CD14-positive monocyte (primary cell): ENCODE results near the gene MON2. TPM values are rescaled to one million over a fixed set of nuclear protein-coding genes. Genes with fewer than 3 reads are reported as not detected.
A peak's percentile ranks its signal among the peaks of the same experiment; 100 is the strongest.

Experiments
- DNase-seq, 3 donors: peaks; one replicate each; pipeline ENCODE4 v3.0.0-alpha.2; 2011 to 2022
- H2AFZ ChIP-seq: 2 replicates; pipeline ENCODE4 v1.6.0; 2012; ENCODE audit warnings: mild to moderate bottlenecking, low read depth, low read length, inconsistent platforms; ENCODE audit not compliant: insufficient read depth, poor library complexity, severe bottlenecking
- H3K27ac ChIP-seq, 2 donors: 1 replicate in 1 of 2; 2 replicates in 1 of 2; pipeline ENCODE4 v1.5.1; 2012 to 2013; ENCODE audit warnings: low read length in 2 of 2, control low read depth in 1 of 2, inconsistent platforms in 1 of 2, low read depth in 1 of 2, mild to moderate bottlenecking in 1 of 2
- H3K27me3 ChIP-seq, 2 donors: one replicate each; pipeline versions ENCODE4 v1.6.0 to v1.6.1; 2011 to 2013; ENCODE audit warnings: low read length in 2 of 2; ENCODE audit not compliant: control insufficient read depth in 2 of 2, insufficient read depth in 2 of 2
- H3K36me3 ChIP-seq, 2 donors: replicated peaks in 1 of 2; 1 replicate in 1 of 2; 2 replicates in 1 of 2; pipeline versions ENCODE4 v1.5.1 to v1.6.1; 2012 to 2013; ENCODE audit warnings: low read length in 2 of 2, control low read depth in 1 of 2, inconsistent platforms in 1 of 2, mild to moderate bottlenecking in 1 of 2; ENCODE audit not compliant: insufficient read depth in 2 of 2, control insufficient read depth in 1 of 2
- H3K4me1 ChIP-seq, 2 donors: 1 replicate in 1 of 2; 2 replicates in 1 of 2; pipeline versions ENCODE4 v1.5.1 to v1.6.1; 2012 to 2013; ENCODE audit warnings: low read length in 2 of 2, control low read depth in 1 of 2, inconsistent platforms in 1 of 2, mild to moderate bottlenecking in 1 of 2, moderate library complexity in 1 of 2; ENCODE audit not compliant: insufficient read depth in 2 of 2, control insufficient read depth in 1 of 2
- H3K4me2 ChIP-seq: replicated peaks from 2 replicates; pipeline ENCODE3; 2012; ENCODE audit warnings: low read length, moderate library complexity, mild to moderate bottlenecking; ENCODE audit not compliant: poor library complexity, severe bottlenecking; ENCODE audit errors: extremely low read depth
- H3K4me3 ChIP-seq, 3 experiments: fragments of 200-600 bp in 1 of 3; sonication (generic) in 1 of 3; replicated peaks in 1 of 3; 1 replicate in 2 of 3; 2 replicates in 1 of 3; pipeline ENCODE4 v1.5.1; 2011 to 2013; ENCODE audit warnings: low read length in 3 of 3, mild to moderate bottlenecking in 3 of 3, control low read depth in 2 of 3, low read depth in 2 of 3, inconsistent platforms in 1 of 3, moderate library complexity in 1 of 3
- H3K79me2 ChIP-seq: 2 replicates; pipeline ENCODE4 v1.6.0; 2012; ENCODE audit warnings: mild to moderate bottlenecking, control low read depth, inconsistent platforms, low read length, moderate library complexity; ENCODE audit not compliant: insufficient read depth
- H3K9ac ChIP-seq: 2 replicates; pipeline ENCODE4 v1.6.0; 2017; ENCODE audit warnings: low read length, mild to moderate bottlenecking; ENCODE audit not compliant: insufficient read depth, poor library complexity, severe bottlenecking
- H3K9me3 ChIP-seq, 2 donors: replicated peaks in 1 of 2; 1 replicate in 1 of 2; 2 replicates in 1 of 2; pipeline versions ENCODE4 v1.5.1 to v1.6.1; 2012 to 2013; ENCODE audit warnings: low read length in 2 of 2, control low read depth in 1 of 2; ENCODE audit not compliant: control insufficient read depth in 1 of 2, insufficient read depth in 1 of 2
- H4K20me1 ChIP-seq: 2 replicates; pipeline ENCODE4 v1.6.0; 2012; ENCODE audit warnings: mild to moderate bottlenecking, low read length, control low read depth, moderate library complexity; ENCODE audit not compliant: insufficient read depth
- H3K27ac Mint-ChIP-seq, 7 donors: one replicate each; pipeline ENCODE4 v1.8.0; 2020; ENCODE audit warnings: mild to moderate bottlenecking in 7 of 7, mixed read lengths in 7 of 7, moderate library complexity in 6 of 7, inconsistent platforms in 2 of 7
- H3K27me3 Mint-ChIP-seq, 3 donors: one replicate each; pipeline ENCODE4 v1.8.0; 2021 to 2022; ENCODE audit warnings: low read depth in 3 of 3, mild to moderate bottlenecking in 3 of 3, mixed read lengths in 3 of 3, moderate library complexity in 3 of 3, inconsistent platforms in 1 of 3
- H3K36me3 Mint-ChIP-seq, 2 donors: one replicate each; pipeline ENCODE4 v1.8.0; 2020; ENCODE audit warnings: mixed read lengths in 2 of 2, inconsistent platforms in 1 of 2, mild to moderate bottlenecking in 1 of 2
- H3K4me1 Mint-ChIP-seq: one replicate; pipeline ENCODE4 v1.8.0; 2020; ENCODE audit warnings: mild to moderate bottlenecking, mixed read lengths
- H3K4me3 Mint-ChIP-seq, 2 donors: one replicate each; pipeline ENCODE4 v1.8.0; 2020; ENCODE audit warnings: mild to moderate bottlenecking in 2 of 2, mixed read lengths in 2 of 2, moderate library complexity in 1 of 2
- H3K9me3 Mint-ChIP-seq, 7 donors: one replicate each; pipeline ENCODE4 v1.8.0; 2020 to 2022; ENCODE audit warnings: mixed read lengths in 7 of 7, mild to moderate bottlenecking in 6 of 7, moderate library complexity in 6 of 7, inconsistent platforms in 2 of 7
- WGBS: methylation state at CpG from one replicate; pipeline ENCODE4 v1.1.5; 2013; ENCODE audit warnings: missing lambda C conversion rate; ENCODE audit not compliant: insufficient coverage; 5-methylcytosine and 5-hydroxymethylcytosine counted together
- intact Hi-C, 2 donors: fragments of 100-400 bp; cut with micrococcal nuclease; formaldehyde crosslinking; loops; one replicate each; pipeline versions ENCODE4 v1.15.0 to v1.15.1; 2023
- polyA plus RNA-seq, 3 donors: library from polyadenylated mRNA; depleted of rRNA in 1 of 3; unstranded in 2 of 3; stranded (reverse) in 1 of 3; fragments of 300-500 nt in 2 of 3; fragments of >200 nt in 1 of 3; fragmentation: Illumina TruSeq in 2 of 3; gene quantifications; 1 replicate in 2 of 3; 2 replicates in 1 of 3; pipeline ENCODE4 v1.2.3, GENCODE V29; 2012 to 2021
- TF ChIP-seq, protein P1 (sequence below): fragments of 200-600 bp; IDR thresholded peaks from one replicate; pipeline ENCODE4 v1.8.0; 2022; ENCODE audit warnings: antibody characterized with exemption, mild to moderate bottlenecking

The MON2 gene
- polyA plus RNA-seq, 3 donors = 6.8 to 17.0 (median 9.6) TPM

DNA sequence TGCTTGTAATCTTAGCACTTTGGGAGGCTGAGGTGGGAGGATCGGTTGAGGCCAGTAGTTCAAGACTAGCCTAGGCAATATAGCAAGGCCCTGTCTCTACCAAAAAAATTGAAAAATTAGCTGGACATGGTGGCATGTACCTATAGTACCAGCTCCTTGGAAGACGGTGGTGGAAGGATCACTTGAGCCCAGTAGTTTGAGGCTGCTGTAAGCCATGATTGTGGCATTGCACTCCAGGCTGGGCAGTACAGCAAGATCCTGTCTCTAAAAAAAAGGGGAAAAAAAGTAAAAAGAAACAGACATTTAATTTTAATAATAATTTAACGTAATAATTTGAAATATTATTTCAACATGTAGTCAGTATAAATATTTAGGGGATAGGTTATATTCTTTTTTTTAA lies 16.1 kb downstream of the MON2 start:
- Mint-ChIP-seq H3K4me3 (no peak overlapping the region), H3K4me1 (no peaks in the 10 kb centered on the region)
- TF ChIP-seq, protein P1, sequence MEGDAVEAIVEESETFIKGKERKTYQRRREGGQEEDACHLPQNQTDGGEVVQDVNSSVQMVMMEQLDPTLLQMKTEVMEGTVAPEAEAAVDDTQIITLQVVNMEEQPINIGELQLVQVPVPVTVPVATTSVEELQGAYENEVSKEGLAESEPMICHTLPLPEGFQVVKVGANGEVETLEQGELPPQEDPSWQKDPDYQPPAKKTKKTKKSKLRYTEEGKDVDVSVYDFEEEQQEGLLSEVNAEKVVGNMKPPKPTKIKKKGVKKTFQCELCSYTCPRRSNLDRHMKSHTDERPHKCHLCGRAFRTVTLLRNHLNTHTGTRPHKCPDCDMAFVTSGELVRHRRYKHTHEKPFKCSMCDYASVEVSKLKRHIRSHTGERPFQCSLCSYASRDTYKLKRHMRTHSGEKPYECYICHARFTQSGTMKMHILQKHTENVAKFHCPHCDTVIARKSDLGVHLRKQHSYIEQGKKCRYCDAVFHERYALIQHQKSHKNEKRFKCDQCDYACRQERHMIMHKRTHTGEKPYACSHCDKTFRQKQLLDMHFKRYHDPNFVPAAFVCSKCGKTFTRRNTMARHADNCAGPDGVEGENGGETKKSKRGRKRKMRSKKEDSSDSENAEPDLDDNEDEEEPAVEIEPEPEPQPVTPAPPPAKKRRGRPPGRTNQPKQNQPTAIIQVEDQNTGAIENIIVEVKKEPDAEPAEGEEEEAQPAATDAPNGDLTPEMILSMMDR = no peak

DNA sequence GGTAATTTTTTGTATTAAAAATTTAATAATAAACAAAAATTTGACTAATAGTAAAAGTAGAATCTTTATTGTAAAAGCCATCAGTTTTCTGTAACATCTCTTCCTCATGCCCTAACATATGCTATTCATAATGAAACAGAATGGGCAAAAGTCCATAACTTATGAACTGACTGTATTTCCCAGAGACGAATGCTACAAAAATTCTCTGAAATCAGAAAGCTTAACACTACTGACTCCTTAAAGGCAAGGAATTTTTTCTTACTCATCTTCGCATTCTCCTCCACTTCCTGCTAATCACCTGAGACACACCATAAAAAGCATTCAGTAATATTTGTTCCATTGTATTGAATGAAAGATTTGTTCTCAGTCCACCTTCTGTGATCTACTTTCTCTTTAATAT lies 17.6 kb downstream of the MON2 start:
- H3K4me1 Mint-ChIP-seq = no peaks in the 10 kb centered on the region
- Histone ChIP-seq H3K79me2 (peaks cover 48% of the 10 kb centered on the region), H3K9ac (no peak overlapping the region)

More for the DNA sequence above, 16.1 kb downstream of the MON2 start:
- Histone ChIP-seq H2AFZ (no peak overlapping the region), H3K4me2 (no peak overlapping the region), H3K4me3 (no peak overlapping the region), H3K4me1 (no peaks in the 10 kb centered on the region), H3K9me3 (no peaks in the 10 kb centered on the region), H4K20me1 (peaks cover 72% of the 10 kb centered on the region), H3K9ac (no peak overlapping the region), H3K79me2 (peaks cover 62% of the 10 kb centered on the region), H3K36me3 (peaks cover 3 to 67% of the 10 kb centered on the region in 2 donors), H3K27me3 (no peaks in the 10 kb centered on the region), H3K27ac (no peak overlapping the region)
- intact Hi-C loops = no loop called here
- no peak for DNase-seq
- WGBS = 100% methylated on average over 2 of the region's 3 CpGs
- H3K36me3 Mint-ChIP-seq = peaks cover 41 to 53% of the 10 kb centered on the region in 2 donors
- H3K9me3 Mint-ChIP-seq = peaks cover 0 to 2% (median 0%) of the 10 kb centered on the region in 7 donors
- no peaks in the 10 kb centered on the region for H3K27me3 Mint-ChIP-seq
- peak overlapping the region in 1 of 7 donors; percentile 64 for H3K27ac Mint-ChIP-seq

More for the DNA sequence above, 17.6 kb downstream of the MON2 start:
- Histone ChIP-seq H3K27me3 (no peaks in the 10 kb centered on the region), H3K27ac (no peak overlapping the region), H3K4me3 (no peak overlapping the region), H3K9me3 (no peaks in the 10 kb centered on the region), H2AFZ (no peak overlapping the region), H3K36me3 (peaks cover 2 to 52% of the 10 kb centered on the region in 2 donors), H3K4me2 (no peak overlapping the region), H3K4me1 (no peaks in the 10 kb centered on the region), H4K20me1 (peaks cover 66% of the 10 kb centered on the region)
- intact Hi-C loops = no loop called here
- no peak overlapping the region for H3K27ac Mint-ChIP-seq
- H3K4me3 Mint-ChIP-seq = no peak overlapping the region
- TF ChIP-seq, protein P1 = no peak
- DNase-seq = no peak
- peaks cover 0 to 2% (median 0%) of the 10 kb centered on the region in 7 donors for H3K9me3 Mint-ChIP-seq
- H3K36me3 Mint-ChIP-seq = peaks cover 34 to 44% of the 10 kb centered on the region in 2 donors
- WGBS = 100% methylated on average over 1 of the region's 2 CpGs
- H3K27me3 Mint-ChIP-seq = no peaks in the 10 kb centered on the region
